Lower leg skin (tissue), 4 donors: ENCODE measurements around the gene TRIM25. TPM values are rescaled to one million over a fixed set of nuclear protein-coding genes. Genes with fewer than 3 reads are reported as not detected.

ENCODE experiments used
- DNase-seq, 2 donors: peaks; one replicate each; pipeline ENCODE4 v3.0.0-alpha.2; 2019; ENCODE audit warnings: low spot score in 2 of 2
- H3K4me3 ChIP-seq: fragments of 200-600 bp; sonication (generic); 2 replicates; pipeline ENCODE4 v1.5.1; 2017; ENCODE audit warnings: mild to moderate bottlenecking, low read depth; ENCODE audit not compliant: poor library complexity, severe bottlenecking
- CTCF ChIP-seq, 3 donors: fragments of 450-650 bp; IDR thresholded peaks; one replicate each; pipeline ENCODE4 v1.5.1; 2016; ENCODE audit warnings: antibody characterized with exemption in 3 of 3, mild to moderate bottlenecking in 3 of 3, moderate library complexity in 2 of 3
- POLR2A ChIP-seq, 2 donors: fragments of 450-650 bp; IDR thresholded peaks; one replicate each; pipeline ENCODE4 v1.6.1; 2016 to 2017; ENCODE audit warnings: antibody characterized with exemption in 2 of 2, mild to moderate bottlenecking in 1 of 2, moderate library complexity in 1 of 2
- WGBS, 2 donors: methylation state at CpG; one replicate each; pipeline ENCODE4 v1.1.5; 2018; 5-methylcytosine and 5-hydroxymethylcytosine counted together
- intact Hi-C: fragments of 100-400 bp; cut with DNase I; formaldehyde crosslinking; loops from one replicate; pipeline ENCODE4 v1.15.0; 2023; ENCODE audit warnings: low total_unique reads
- total RNA-seq, 4 donors: library from RNA; depleted of rRNA; stranded (reverse); fragments of >200 nt; gene quantifications; one replicate each; pipeline ENCODE4 v1.1.0, GENCODE V29; 2016

TRIM25 gene
- total RNA-seq, 4 donors from 2014 or later, result 28.5 to 37.9 (median 34.5) TPM

- 86 to 91% methylated on average over 4 of the region's 4 CpGs for WGBS, 2 donors
- intact Hi-C loops, result no loop called here
- DNase-seq, result peak in 1 of 2 donors; percentile 80
- H3K4me3 ChIP-seq, result no peak overlapping the region
- TF ChIP-seq CTCF (IDR thresholded peaks at IDR 0.05), result no peak
- TF ChIP-seq POLR2A (IDR thresholded peaks at IDR 0.05), result no peak
Measured at GRCh38 chr17:56902348-56902747, 11.5 kb downstream of the TRIM25 start.

GRCh38 chr17:56899403-56899802 is 14.4 kb downstream of the TRIM25 start:
- DNase-seq, result peak in 1 of 2 donors; percentile 34
- 97% methylated on average over 7 of the region's 7 CpGs for WGBS, 2 donors
- no peak overlapping the region for H3K4me3 ChIP-seq
- intact Hi-C loops, result no loop called here
- TF ChIP-seq CTCF (IDR thresholded peaks at IDR 0.05), result no peak
- TF ChIP-seq POLR2A (IDR thresholded peaks at IDR 0.05), result no peak

GRCh38 chr17:56898874-56899273 is 15.0 kb downstream of the TRIM25 start:
- WGBS, 2 donors, result 82 to 84% methylated on average over 8 of the region's 9 CpGs
- H3K4me3 ChIP-seq, result no peak overlapping the region
- intact Hi-C loops, result no loop called here
- peak in 1 of 2 donors; percentile 69 for DNase-seq
- no peak for TF ChIP-seq POLR2A (IDR thresholded peaks at IDR 0.05)
- no peak for TF ChIP-seq CTCF (IDR thresholded peaks at IDR 0.05)

GRCh38 chr17:56897646-56898424 is 16.0 kb downstream of the TRIM25 start:
- peak in 1 of 2 donors; percentile 56 for DNase-seq
- H3K4me3 ChIP-seq, result no peak overlapping the region
- WGBS, 2 donors, result 92 to 94% methylated on average over 14 of the region's 14 CpGs
- TF ChIP-seq POLR2A (IDR thresholded peaks at IDR 0.05) (no peak), CTCF (IDR thresholded peaks at IDR 0.05) (no peak)
- intact Hi-C loops, result no loop called here

GRCh38 chr17:56896968-56897359 is 16.9 kb downstream of the TRIM25 start:
- TF ChIP-seq CTCF (IDR thresholded peaks at IDR 0.05) (no peak), POLR2A (IDR thresholded peaks at IDR 0.05) (no peak)
- peak in 1 of 2 donors; percentile 69 for DNase-seq
- no peak overlapping the region for H3K4me3 ChIP-seq
- WGBS, 2 donors, result 89 to 95% methylated on average over 4 of the region's 4 CpGs
- intact Hi-C loops, result no loop called here
